HG03097 (cell line): ENCODE measurements around the gene KLHDC4.

Experiments
- ATAC-seq: cut with Tn5 transposase; IDR thresholded peaks from one replicate; pipeline ENCODE4 v1.9.1; 2021; ENCODE audit not compliant: unreplicated experiment, low FRiP score

Gene KLHDC4

DNA sequence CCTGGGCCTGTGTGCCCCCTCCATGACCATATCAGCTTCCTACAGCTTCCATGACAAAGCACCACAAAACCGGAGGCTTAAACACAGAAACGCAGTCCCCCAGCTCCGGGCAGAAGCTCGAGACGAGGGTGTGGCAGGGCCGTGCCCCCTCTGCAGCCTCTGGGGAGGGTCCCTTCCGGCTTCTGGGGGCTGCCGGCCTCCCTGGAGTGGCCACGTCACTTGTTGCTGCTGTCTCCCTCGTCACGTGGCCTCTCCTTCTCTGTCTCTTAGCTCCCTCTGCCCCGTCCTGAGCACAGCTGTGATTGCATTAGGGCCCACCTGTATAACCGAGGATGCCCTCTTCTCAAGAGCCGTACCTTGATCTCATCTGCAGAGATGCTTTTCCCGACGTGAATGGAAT, 98.9 kb downstream of the KLHDC4 start:
- ATAC-seq = no peak

DNA sequence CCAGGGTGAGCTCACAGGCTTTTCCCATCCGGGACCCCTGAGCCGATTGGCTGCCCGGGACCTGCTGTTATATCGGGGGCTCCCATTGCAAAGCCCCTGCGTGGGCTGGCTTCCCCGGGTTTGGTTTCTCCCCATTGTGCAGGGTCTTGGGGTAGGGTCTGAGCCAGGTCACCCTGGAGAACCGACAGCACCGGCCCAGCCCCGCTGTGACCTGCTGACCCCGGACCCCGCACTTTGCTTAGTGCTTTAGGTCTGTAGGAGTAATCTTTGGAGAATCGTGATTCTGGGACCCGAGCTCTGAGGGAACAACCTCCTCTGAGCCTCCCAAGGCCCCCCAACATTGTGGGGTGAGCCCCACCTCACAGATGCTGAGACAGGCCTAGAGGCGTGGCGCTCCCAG, 100.6 kb downstream of the KLHDC4 start:
- ATAC-seq = no peak

DNA sequence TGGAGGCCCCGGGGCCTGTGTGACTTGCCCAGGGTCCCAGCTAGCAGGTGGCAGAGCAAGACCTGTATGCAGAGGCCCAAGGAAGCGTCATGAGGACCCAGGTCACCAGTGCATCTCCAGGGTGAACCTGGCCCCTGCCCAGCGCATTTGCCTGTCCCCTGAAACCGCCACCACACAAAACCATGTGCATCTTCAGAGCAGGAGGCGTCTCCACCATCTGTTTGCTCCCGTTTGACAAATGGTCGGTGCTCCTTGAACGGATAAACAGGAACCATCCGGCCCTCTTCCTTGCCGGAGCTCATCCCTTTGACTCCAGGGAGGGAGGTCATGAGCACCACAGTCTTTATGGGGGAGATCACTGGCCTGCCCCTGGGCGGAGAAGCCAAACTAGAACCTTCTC, 101.0 kb downstream of the KLHDC4 start:
- no peak for ATAC-seq

DNA sequence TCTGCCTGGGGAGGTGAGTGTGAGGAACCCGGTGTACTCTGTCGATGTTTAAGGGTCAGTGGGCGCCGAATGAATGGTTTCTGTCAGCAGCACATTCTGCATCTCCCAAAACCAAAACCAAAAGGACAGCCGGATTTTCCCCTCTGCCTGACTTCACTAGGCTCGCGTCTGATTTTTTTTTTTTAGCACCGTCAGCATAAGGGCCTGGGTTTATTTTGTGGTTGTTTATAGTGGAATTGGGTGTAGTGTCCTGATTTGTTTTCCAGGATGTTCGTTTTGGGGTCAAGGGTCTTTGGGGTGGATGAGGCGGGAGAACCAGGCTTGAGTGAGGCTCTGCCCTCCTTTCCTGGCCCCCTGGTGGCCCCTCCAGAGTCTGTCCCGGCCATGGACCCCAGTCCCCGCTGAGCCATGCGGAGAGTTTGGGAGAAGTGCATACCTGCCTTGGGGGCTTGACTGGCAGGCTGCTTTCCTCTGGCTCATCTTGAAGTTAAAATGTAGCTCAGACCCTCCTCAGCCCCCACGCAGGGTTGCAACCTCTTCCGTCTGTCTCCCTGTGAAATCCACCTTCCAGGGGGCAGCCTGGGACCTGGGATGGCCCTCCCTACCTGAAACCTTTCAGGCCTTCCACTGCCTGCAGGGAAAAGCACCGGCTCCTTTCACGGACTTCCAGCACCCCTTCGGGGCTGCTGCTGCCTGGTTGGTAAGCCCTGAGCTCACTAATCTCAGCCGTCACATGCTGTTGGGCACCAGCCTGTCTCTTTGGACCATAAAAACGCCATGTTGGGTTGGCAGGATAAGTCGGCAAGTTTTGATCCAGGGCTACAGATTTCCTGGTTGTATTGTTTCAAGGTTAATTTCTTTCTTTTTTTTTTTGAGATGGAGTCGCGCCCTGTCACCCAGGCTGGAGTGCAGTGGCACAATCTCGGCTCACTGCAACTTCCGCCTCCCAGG, 103.3 kb downstream of the KLHDC4 start:
- no peak for ATAC-seq

DNA sequence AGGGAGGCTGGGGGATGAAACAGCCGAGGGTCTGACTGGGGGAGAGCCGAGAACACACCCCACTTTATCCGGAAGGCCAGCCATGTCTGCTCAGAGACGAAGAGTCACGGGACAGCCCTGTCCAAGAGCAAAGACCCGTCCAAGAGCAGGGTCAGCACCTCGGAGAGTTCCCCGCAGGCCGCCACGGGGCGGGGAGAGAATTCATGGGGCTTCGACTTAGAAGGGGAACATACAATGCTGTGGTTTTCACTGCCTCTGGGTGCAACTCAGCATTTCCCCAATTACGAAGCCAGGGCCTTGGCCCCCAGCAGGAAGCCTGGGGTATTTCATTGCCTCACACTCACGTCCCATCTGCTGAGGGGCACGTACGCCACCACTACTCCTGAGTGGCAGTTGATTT, 104.2 kb downstream of the KLHDC4 start:
- ATAC-seq = no peak

DNA sequence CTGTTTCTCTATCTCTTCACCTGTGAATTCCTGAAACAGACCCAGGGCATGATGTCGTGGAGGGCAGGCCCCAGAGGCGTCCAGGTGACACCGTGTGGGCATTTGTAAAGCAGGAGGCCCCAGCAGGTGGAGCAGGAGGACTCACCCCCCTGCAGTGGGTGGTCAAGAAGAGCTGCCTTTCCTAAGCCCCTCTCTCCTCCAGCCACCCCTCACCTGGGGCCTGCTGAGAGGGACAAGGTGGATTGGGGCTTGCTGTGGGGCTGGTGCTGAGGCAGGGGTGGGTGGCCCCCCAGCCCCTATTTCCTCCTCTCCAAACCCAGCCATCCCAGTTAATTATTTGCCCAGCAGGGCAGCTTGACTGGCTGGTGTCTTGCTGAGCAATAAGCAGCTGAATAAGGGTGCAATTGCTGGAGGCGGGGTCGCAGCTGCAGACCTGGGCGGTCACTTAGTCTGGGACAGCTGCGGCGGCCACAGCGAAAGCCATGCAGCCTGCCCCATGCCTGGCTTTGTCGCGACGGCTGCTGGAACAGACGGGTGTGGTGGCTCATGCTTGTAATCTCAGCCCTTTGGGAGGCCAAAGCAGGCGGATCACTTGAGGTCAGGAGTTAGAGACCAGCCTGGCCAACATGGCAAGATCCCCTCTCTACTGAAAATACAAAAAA, 107.1 kb downstream of the KLHDC4 start:
- no peak for ATAC-seq
